ENCODE measurements around the gene PBOV1.

Gene PBOV1

DNA sequence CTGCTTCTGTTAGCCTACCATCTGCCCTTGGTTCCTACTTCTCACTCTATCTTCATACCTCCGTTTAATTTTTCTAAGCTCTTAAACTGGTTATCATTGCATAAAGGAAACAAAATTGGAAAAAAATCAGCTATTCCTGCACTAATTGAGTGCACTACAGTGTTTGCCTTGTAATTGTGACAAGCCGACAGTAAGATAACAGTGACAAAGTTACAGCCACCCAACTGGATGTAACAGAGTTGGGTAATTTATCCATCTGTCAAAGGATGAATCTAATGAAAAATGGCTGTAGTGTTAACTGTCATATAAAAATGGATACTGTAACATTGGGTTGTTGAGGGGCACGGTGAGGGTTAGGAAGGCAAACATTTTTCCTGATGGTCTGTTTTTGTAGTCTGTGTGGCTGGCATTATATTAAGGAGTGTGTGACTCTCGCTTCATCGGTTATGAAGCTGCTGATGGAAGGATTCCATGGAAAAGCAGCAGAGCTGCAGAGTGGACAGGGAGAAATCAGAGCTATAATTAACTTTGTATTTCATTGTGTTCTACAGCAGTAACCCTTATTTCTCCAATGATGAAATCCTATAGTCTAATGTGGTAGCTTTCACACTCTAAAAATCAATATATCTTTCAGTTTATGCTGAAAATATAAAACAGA, 12.7 kb downstream of the PBOV1 start:
- no peak for DNase-seq (ENCODE audit: low read depth in 2 of 2)

DNA sequence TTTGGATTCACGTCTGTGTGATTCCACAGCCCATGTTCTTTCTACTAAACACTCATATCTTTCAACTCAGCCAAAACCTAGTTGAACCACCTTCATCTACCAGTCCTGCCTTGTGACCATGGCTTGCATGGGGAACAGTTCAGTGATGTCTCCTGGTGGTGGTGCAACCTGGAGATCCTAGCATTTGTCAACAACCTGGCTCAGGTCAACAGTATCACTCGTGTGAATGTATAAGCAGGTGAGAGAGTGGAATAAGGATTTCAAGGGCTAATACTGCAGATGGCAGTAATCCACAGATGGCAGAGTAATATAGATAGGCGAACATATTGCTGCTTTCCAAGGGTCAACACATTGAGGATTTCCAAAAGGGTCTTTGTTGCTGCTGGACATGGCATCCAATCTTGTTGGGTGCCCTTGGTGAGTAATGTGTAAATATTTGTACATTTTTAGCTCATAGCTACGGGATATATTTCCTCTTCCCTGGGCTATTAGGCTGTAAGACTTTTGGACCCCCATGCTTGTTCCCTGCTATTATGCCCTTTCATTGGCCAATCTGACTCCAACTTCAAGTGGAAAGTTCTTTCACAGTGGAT, 13.4 kb downstream of the PBOV1 start:
- DNase-seq (ENCODE audit: low read depth in 2 of 2) = no peak

DNA sequence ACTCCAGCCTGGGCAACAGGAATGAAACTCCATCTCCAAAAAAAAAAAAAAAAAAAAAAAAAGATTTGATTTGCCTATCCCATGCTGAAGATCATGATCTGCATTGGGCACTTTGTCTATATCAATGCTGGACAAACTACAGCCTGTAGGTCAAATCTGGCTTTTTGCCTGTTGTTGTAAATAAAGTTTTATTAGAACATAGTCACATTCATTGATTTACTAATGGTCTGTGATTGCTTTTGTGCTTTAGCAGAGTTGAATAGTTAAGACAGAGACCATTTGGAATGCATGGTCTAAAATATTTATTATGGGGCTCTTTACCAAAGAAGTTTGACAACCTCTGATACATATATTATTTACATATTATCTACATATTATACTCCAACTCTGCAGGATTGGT, 14.0 kb downstream of the PBOV1 start:
- no peak for DNase-seq (ENCODE audit: low read depth in 2 of 2)

DNA sequence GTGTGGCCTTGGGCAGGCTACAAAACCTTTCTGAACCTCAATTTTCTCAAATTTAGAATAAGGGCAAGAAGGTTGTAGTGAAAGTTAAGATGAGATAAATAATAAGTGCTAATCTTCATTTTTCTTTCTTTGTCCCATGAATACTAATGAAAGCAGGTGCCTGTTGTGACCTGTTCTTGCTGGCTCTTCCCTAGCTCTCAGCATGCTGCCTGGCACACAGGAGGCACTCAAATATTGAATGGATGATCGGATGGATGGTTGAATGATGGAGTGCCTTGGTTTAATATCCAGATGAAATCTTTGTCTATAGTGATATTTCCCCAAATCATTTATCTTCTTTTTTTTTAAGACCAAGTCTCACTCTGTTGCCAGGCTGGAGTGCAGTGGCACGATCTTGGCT, 15.0 kb downstream of the PBOV1 start:
- no peak for DNase-seq (ENCODE audit: low read depth in 2 of 2)

DNA sequence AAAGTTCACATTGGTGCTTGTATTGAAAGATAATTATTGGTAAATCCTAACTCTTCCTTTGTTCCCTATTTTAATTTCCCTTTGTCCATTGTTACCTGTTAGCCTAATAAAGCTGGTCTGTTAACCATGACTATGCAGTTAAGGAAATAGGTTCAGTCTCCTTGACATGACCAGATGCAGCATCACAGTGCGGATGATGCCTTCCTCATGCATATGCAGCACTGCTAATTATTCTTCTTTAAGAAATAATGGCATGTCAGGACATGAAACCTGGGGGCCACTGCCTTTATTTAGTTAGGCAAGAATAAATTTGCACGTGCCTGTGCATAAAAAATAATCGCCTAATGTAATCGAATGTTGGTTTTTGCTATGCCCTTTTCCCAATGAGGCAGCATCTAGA, 16.5 kb downstream of the PBOV1 start:
- no peak for DNase-seq (ENCODE audit: low read depth in 2 of 2)

DNA sequence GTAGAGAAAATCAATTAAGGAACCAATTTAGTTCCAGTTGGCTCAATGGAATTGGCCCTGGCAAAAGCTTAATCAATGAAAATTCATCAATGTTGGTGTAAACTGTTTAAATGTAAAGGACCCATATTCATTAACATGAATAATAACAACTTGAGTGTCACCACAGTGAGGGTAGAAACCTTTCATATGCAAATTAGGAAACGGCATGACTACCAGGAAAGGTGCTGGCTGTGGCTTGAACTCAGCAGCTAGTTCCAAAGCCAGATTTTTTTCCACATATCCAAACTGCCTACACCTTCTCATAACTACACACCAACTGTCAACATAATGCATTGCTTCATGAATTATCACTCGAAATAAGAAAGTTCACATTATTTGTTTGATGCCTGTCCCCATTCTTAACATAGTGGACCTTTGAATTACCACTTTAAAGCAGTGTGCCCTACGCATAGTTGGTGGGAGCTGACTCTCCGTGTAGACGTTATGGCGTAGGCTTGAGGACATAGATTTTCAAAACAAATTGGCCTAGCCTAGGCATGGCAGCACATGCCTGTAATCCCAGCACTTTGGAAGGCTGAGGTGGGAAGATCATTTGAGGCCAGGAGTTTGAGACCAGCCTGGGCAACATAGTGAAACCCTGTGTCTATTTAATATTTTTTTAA, 19.7 kb downstream of the PBOV1 start:
- no peak for DNase-seq (ENCODE audit: low read depth in 2 of 2)

DNA sequence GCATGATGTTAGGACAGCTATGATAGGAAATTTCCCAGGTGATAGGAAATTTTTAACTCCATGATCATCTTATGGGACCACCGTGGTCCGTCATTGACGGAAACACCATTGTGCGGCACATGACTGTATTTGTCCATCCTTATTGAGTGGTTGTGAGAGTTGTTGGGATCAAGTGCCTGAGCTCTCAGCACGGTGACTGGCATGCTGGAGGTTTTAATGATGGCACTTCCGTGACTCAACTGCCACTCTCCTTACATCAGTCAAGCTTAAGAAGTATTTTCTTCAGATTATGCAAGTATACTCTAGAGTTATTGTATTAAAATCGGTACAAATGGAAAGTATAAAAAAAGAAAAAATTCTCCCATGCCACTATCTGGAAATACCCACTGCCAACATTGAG, 20.7 kb downstream of the PBOV1 start:
- DNase-seq (ENCODE audit: low read depth in 2 of 2) = no peak

DNA sequence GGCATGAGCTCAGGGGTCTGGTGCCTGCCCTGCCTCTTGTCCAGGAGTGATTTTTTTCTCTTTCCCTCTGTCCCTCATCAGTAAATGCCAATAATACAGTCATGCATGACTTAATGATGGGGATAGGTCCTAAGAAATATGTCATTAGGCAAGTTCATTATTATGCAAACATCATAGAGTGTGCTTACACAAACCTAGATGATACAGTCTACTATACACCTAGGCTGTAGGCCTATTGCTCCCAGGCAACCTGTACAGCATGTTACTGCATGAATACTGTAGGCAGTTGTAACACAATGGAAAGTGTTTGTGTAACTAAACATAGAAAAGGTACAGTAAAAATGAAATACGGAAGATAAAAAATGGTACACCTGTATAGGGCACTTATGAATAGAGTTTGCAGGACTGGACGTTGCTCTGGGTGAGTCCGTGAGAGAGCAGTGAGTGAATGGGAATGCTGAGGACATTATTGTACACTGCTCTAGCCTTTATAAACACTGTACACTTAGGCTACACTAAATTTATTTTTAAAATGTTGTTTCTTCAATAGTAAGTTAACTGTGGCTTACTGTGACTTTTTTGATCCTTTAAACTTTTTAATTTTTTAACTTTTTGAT, 22.1 kb downstream of the PBOV1 start:
- DNase-seq (ENCODE audit: low read depth in 2 of 2) = no peak

DNA sequence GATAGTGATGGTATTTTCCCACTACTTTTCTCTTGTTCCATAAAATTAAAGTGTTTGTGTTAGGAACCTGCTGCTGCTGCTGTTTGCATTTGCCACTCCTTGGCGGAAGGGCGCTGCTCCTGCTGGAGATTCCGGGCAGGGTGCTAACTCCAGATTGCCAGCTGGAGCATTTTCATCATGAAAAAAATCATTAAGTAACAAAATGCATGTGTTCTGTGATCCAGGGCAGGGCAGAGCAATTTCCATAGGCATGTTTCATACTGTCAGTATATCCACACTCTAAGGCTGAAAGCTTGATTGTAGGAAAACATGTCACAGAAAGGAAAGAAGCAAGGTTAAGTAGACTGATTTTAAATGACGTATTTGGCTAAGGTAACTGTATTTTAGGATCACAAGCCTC, 24.0 kb downstream of the PBOV1 start:
- no peak for DNase-seq (ENCODE audit: low read depth in 2 of 2)

DNA sequence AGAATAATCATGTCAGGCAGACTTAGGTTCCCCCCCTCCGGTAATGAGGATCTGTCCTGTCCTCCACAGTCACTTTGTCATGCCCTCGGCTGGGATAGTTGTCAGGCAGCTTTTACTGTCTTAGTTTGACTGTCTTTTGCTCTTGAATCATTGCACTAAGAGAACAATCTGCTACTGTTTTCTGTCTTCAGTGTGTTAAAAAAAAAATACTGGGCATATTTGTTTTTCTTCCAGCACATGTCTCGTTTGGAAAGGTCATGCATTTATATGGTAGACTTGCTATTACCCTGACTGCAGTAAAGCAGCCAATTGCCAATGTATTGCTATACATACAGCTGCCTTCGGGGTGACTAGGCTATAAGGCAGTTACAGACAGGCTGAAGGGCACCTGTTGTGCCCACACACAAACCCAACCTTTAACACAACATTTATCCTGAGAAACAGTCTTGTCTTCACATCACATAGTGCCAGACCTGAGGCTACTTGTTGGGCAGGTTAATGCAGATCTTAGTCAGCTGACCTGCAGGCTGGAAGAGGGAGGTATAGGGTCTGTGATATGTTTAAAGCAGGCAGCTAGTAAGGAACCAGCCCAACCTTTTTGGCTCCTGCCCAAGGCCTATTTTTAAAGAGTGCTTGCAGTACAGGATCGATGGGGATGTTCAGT, 29.9 kb downstream of the PBOV1 start:
- DNase-seq (ENCODE audit: low read depth in 2 of 2) = no peak

DNA sequence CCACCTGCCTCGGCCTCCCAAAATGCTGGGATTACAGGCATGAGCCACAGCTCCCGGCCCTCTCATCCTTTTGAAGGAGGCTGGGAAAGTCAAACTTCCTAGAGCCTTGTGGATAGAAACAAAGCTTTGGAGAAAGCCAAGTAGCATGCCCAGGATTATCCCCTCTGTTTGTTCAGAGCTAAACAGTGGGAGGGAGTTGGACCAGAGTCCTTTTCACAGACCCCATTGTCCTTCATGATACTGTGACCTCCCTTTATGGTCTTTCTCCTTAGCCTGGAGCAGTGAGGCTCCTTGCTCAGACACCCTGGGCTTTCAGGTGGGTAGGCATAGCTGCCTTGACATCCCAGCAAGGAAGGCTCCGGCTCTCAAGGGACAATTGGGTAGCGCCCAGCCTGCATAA, 31.1 kb downstream of the PBOV1 start:
- no peak for DNase-seq (ENCODE audit: low read depth in 2 of 2)

DNA sequence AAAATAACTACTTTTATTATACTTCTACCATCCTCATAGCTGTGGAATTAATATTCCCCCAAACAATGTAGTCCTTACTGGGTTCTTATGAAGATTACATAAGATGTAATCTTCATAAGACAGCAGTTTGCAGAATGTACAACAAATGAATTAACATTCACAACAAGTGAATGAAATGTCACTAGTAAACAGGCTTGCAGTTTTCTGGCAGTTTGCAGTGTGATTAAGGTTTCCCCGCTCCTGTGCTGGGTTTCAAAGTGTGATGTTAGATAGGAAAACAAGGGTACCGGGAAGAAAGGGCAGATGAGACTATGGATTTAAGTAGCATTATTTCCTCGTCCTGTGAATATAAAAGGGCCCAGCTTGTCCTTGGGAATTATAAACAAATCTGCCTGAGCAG, 34.1 kb downstream of the PBOV1 start:
- DNase-seq (ENCODE audit: low read depth in 2 of 2) = no peak

DNA sequence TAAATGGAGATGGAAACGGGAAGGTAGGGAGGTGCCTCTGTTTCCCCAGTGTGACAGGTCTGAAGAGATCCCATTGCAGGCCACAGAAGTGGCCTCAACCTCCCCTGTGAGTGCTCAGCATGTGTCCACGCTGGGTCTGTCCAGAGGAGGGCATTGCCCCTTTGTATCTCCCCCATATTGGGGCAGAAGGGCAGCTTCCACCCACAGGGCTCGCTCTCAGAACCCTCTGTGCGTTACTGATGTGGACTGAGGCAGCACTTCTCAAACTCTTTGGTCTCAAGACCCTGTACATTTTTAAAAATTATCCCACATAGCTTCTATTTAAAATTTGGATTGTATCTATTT, 34.5 kb downstream of the PBOV1 start:
- no peak for DNase-seq (ENCODE audit: low read depth in 2 of 2)

DNA sequence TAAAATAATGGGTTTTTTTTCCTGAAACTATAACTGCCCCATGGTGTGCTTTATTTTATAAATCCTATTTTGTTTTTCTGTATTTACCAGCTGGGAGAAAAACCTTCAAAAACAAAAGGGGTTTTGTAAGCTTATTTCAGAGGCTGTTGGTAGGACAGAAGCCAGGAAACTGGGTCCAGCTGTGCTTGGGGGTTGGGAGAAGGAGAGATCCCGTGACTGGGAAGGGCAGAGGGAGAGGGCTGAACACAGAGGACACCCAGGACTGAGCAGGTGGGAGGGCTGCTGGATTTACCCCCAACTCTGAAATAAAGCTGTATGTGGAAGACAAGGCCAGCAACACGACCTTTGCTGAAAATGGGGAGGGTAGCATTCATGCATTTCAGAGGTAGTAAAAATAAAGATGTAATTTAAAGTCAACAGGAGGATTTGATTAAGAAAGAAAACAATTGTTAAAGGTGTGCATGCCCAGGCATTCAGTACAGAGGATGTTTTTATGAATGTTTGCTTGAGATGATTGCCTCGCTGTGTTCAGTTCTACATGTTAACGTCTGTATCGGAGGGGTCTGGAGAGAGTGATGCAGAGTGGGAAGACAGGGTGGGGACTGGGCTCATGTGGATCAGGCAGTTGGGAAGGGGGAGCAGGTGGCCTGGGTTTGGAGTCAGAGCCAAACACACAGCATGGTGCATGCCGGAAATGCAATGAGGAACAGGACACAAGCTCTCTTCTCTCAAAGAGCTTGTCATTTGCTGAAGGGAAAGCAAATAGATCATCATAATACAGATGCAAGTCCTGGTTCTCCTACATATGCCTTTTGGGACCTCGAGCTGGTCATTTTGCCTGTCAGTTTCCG, 35.1 kb downstream of the PBOV1 start:
- no peak for DNase-seq (ENCODE audit: low read depth in 2 of 2)

DNA sequence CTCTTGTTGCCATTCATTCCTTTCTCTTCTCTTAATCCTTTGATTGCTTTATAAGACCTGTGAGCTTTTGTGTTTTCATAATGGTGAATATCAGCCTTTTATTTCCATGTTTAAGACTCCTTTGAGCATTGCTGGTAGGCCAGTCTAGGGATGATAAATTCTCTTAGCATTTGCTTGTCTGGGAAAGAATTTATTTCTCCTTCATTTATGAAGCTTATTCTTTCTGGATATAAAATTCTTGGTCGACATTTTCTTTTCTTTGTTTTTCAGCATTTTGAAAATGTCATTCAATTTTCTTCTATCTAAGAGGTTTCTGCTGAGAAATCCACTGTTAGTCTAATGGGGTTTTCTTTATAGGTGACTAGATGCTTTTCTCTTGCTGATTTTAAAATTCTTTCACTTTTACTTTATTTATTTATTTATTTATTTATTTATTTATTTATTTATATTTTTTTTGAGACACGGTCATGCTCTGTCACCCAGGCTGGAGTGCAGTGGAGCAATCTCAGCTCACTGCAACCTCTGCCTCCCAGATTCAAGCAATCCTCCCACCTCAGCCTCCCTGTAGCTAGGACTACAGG, 41.5 kb downstream of the PBOV1 start:
- no peak for DNase-seq (ENCODE audit: low read depth in 2 of 2)

DNA sequence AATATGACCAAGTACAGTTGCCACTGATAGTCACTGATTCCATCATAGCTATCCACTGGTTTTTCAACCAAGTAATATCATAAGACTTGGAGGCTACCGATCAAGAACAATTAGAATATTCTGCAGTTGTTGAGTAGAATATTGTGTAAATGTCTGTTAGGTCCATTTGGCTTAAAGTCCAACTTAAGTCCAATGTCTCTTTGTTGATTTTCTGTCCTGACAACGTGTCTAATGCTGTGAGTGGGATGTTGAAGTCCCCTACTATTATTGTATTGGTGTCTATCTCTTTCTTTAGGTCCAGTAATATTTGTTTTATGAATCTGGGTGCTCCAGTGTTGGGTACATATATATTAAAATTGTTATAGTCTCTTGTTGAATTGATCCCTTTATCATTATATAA, 42.7 kb downstream of the PBOV1 start:
- no peak for DNase-seq (ENCODE audit: low read depth in 2 of 2)
